ENCODE results near the gene PYCR2. TPM values are rescaled to one million over a fixed set of nuclear protein-coding genes. Genes with fewer than 3 reads are reported as not detected.

PYCR2 gene
- total and polyA plus RNA-seq, 10 of the 15 experiments (the other 5 are each of a cell fraction or from before 2014, with no cell fraction given): 1.7 to 81.8 (median 54.9) TPM

DNA sequence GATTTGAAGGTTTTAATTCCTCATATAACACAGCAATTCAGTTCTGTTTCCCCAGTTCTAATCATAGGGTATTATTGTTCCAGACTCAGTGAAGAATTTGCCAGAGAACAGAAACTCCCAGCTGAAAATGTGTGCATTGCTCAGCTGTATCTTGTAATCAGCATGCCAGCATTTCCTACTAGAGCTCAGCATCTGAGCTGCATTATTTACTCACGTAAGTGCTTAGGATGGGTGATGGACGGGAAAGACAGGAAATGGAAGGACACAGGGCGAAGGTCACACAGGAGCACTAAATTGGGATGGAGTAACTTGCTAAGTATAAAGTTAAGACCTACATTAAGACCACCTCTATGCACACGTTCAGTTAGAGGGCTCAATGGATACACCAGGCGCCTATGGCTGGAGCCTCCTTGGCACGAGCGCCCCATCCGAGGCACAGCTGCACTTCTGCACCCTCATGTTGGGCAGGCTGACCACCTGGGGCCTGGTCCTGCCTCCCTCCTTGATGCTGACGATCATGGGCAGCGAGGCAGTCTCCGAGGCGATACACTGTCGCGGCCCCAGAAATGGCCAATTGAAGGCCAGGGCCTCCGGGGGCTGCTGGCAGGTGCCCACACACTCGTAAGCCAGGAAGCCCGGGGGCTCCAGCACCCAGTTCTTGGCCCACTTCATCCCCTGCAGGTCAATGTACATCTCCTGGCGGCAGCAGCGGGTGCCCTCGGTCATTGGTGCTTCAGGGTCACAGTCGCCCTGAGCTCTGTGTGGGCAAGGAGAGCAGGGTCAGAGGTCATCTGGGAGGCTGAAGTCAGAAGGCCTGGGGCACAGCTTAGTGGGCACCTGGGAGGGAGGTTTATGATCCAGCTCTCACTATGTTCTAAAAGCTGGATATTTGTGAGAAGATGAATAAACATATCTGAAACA, 13.3 kb upstream of the PYCR2 start:
- ATAC-seq: no peak
- no TSS peak for BruUV-seq (replicated peaks)
- 82% methylated on average over 20 of the region's 21 CpGs for WGBS (ENCODE audit: insufficient coverage, insufficient replicate concordance, low lambda C conversion rate, missing lambda C conversion rate)
- intact Hi-C loops (cut with micrococcal nuclease; ENCODE audit: unreplicated experiment): no loop called here
- in situ Hi-C loops (cut with MboI): no loop called here
- Histone ChIP-seq H3K79me2 (ENCODE audit: control insufficient read depth, insufficient read depth, low read length) (no peaks in the 10 kb centered on the region), H3K4me3 (no peak overlapping the region), H4K20me1 (ENCODE audit: control insufficient read depth, insufficient read depth) (no peaks in the 10 kb centered on the region), H2AFZ (ENCODE audit: control insufficient read depth, low read depth, low read length) (no peak overlapping the region), H3K36me3 (ENCODE audit: control insufficient read depth in 2 of 2, insufficient read depth in 2 of 2, low read length in 1 of 2) (no peaks in the 10 kb centered on the region), H3K4me1 (ENCODE audit: control insufficient read depth, insufficient read depth, low read length) (peaks cover 9% of the 10 kb centered on the region), H3K27ac (ENCODE audit: control insufficient read depth, insufficient read depth) (no peak overlapping the region), H3K4me2 (ENCODE audit: control insufficient read depth, insufficient read depth) (no peak overlapping the region), H3K9ac (ENCODE audit: control insufficient read depth, insufficient read depth, low read length) (no peak overlapping the region), H3K9me3 (replicated peaks; ENCODE audit: control insufficient read depth, insufficient read depth, low read length) (no peaks in the 10 kb centered on the region), H3K27me3 (replicated peaks in 1 of 2; ENCODE audit: control insufficient read depth in 2 of 2, insufficient read depth in 2 of 2, low read length in 1 of 2) (no peaks in the 10 kb centered on the region)
- no peak for FAIRE-seq
- no peak for DNase-seq (ENCODE audit: low read depth, low spot score)
- RAD21 ChIA-PET (ENCODE audit: unreplicated experiment): interaction anchor here (0.6 kb wide), 1 partner anchor 802 kb away, joined by 3 read pairs; no protein-coding TSS in a partner anchor
- SMC1A ChIA-PET (ENCODE audit: uncharacterized antibody, unreplicated experiment): interaction anchor here (0.8 to 1.2 kb wide), 2 partner anchors 9 to 14 kb away, joined by 3 read pairs; no protein-coding TSS in a partner anchor
- CTCF ChIA-PET: interaction anchor here (1.9 kb wide), 1 partner anchor 25 kb away, joined by 8 read pairs; no protein-coding TSS in a partner anchor
- POLR2A ChIA-PET: no interaction called here
- TF ChIP-seq, protein P1, sequence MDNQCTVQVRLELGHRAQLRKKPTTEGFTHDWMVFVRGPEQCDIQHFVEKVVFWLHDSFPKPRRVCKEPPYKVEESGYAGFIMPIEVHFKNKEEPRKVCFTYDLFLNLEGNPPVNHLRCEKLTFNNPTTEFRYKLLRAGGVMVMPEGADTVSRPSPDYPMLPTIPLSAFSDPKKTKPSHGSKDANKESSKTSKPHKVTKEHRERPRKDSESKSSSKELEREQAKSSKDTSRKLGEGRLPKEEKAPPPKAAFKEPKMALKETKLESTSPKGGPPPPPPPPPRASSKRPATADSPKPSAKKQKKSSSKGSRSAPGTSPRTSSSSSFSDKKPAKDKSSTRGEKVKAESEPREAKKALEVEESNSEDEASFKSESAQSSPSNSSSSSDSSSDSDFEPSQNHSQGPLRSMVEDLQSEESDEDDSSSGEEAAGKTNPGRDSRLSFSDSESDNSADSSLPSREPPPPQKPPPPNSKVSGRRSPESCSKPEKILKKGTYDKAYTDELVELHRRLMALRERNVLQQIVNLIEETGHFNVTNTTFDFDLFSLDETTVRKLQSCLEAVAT (IDR thresholded peaks at IDR 0.05): no peak
- TF ChIP-seq KAT2A (conservative IDR thresholded peaks at IDR 0.05; ENCODE audit: control insufficient read depth, low read depth, low read length): no peak
- no peak for TF ChIP-seq ZNF687 (IDR thresholded peaks at IDR 0.05)
- TF ChIP-seq MEF2A (IDR thresholded peaks at IDR 0.05; ENCODE audit: insufficient read depth, low read depth, low read length): no peak
- TF ChIP-seq ETV6 (conservative IDR thresholded peaks at IDR 0.05 in 1 of 2, IDR thresholded peaks at IDR 0.05 in 1 of 2; ENCODE audit: borderline replicate concordance in 1 of 2, low read depth in 1 of 2): no peak
- TF ChIP-seq CEBPZ (IDR thresholded peaks at IDR 0.05; ENCODE audit: low read depth, low read length): no peak
- TF ChIP-seq TAF1 (IDR thresholded peaks at IDR 0.05; ENCODE audit: borderline replicate concordance, low read depth, low read length): no peak
- TF ChIP-seq RUNX3 (IDR thresholded peaks at IDR 0.05; ENCODE audit: low read length): no peak
- TF ChIP-seq NFXL1 (IDR thresholded peaks at IDR 0.05; ENCODE audit: borderline replicate concordance): no peak
- TF ChIP-seq BRCA1 (IDR thresholded peaks at IDR 0.05; ENCODE audit: low read depth, low read length): no peak
- no peak for TF ChIP-seq ZNF384 (IDR thresholded peaks at IDR 0.05; ENCODE audit: borderline replicate concordance, low read depth, low read length)
- no peak for TF ChIP-seq MAX (IDR thresholded peaks at IDR 0.05; ENCODE audit: low read depth, low read length)
- no peak for TF ChIP-seq PAX5 (IDR thresholded peaks at IDR 0.05; ENCODE audit: borderline replicate concordance, low read depth, low read length)
